ENCODE measurements around the gene SETMAR. TPM values are rescaled to one million over a fixed set of nuclear protein-coding genes. Genes with fewer than 3 reads are reported as not detected.

Gene SETMAR
- total and polyA plus RNA-seq, 2 of the 4 experiments (the other 2 are of a cell fraction) = 12.7 to 18.1 TPM

DNA sequence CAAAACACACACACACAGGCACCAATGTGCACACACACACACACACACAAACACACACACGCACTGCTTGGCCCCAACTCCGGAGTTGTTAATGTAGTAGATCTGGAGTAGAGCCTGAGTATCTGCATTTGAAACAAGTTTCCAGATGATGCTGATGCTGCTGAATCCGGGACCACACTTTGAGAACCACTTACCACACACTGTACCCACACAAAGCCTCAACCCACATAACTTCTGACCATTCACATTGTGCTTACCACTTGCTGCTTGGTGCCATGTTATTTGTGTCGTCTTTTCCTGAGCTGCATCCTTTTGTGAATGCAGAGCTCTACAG is 36.9 kb downstream of the SETMAR start:
- ChIA-PET CTCF (interaction anchor here (1.2 to 2.3 kb wide), 2 partner anchors 11 to 293 kb away, joined by 9 to 12 read pairs; no protein-coding TSS in a partner anchor), POLR2A (ENCODE audit: unreplicated experiment) (no interaction called here)
- no peaks in the 10 kb centered on the region for H3K27me3 ChIP-seq (ENCODE audit: control insufficient read depth, insufficient read depth, low read length)
- no peak overlapping the region for H2AK5ac ChIP-seq (ENCODE audit: low read depth, low read length)
- H3K23ac ChIP-seq (ENCODE audit: low read depth, low read length) = no peak overlapping the region
- no TSS peak for BruUV-seq (replicated peaks)
- peak overlapping the region; percentile 18 for H4K5ac ChIP-seq (ENCODE audit: low read depth, low read length)
- TF ChIP-seq, protein P1, sequence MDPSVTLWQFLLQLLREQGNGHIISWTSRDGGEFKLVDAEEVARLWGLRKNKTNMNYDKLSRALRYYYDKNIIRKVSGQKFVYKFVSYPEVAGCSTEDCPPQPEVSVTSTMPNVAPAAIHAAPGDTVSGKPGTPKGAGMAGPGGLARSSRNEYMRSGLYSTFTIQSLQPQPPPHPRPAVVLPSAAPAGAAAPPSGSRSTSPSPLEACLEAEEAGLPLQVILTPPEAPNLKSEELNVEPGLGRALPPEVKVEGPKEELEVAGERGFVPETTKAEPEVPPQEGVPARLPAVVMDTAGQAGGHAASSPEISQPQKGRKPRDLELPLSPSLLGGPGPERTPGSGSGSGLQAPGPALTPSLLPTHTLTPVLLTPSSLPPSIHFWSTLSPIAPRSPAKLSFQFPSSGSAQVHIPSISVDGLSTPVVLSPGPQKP (IDR thresholded peaks at IDR 0.05; ENCODE audit: borderline replicate concordance, low read depth, low read length) = no peak
- TF ChIP-seq MAZ (IDR thresholded peaks at IDR 0.05; ENCODE audit: borderline replicate concordance, low read depth, low read length) = no peak
- no peak for TF ChIP-seq RAD21 (IDR thresholded peaks at IDR 0.05; ENCODE audit: low read length)
- H2BK120ac ChIP-seq (ENCODE audit: low read depth, low read length) = no peak overlapping the region
- no peak overlapping the region for H4K8ac ChIP-seq (ENCODE audit: low read depth in 2 of 2, low read length in 2 of 2)
- intact Hi-C loops (cut with micrococcal nuclease) = no loop called here
- no peaks in the 10 kb centered on the region for H4K20me1 ChIP-seq (ENCODE audit: insufficient read depth, low read length)
- no peak overlapping the region for H3K4me2 ChIP-seq (ENCODE audit: low read depth, low read length)
- peaks cover 10% of the 10 kb centered on the region for H3K4me1 ChIP-seq (ENCODE audit: control insufficient read depth, insufficient read depth, low read length)
- no peak overlapping the region for H3K4me3 ChIP-seq (ENCODE audit: insufficient read depth, low read depth, low read length)
- no peak overlapping the region for H2BK15ac ChIP-seq (ENCODE audit: low read depth, low read length)
- H2AFZ ChIP-seq (replicated peaks; ENCODE audit: low read length, poor library complexity) = no peak overlapping the region
- H3K9me1 ChIP-seq (ENCODE audit: insufficient read depth, low read length) = no peaks in the 10 kb centered on the region
- H2BK20ac ChIP-seq (ENCODE audit: low read depth, low read length) = no peak overlapping the region
- no peak overlapping the region for H2AK9ac ChIP-seq (replicated peaks; ENCODE audit: low read depth, low read length, poor library complexity)
- no peaks in the 10 kb centered on the region for H3K36me3 ChIP-seq (ENCODE audit: control insufficient read depth, insufficient read depth, low read length)
- H3K18ac ChIP-seq (ENCODE audit: low read depth, low read length) = peak overlapping the region; percentile 60
- H3K9me3 ChIP-seq (ENCODE audit: control insufficient read depth, insufficient read depth, low read length) = no peaks in the 10 kb centered on the region
- no peak overlapping the region for H3K14ac ChIP-seq (replicated peaks; ENCODE audit: low read depth, low read length)
- dilution Hi-C loops (cut with HindIII; ENCODE audit: low sequenced_read_pairs, unreplicated experiment) = no loop called here
- DNase-seq = no peak
- H3K56ac ChIP-seq (ENCODE audit: extremely low read depth, insufficient read depth, low read length) = no peak overlapping the region
- H3K27ac ChIP-seq (ENCODE audit: insufficient read depth, low read length) = no peak overlapping the region
- no peak for ATAC-seq (ENCODE audit: low read depth)
- no CpG with 5 or more reads among the region's 4 CpGs for WGBS, 2 experiments (ENCODE audit: extremely low coverage in 2 of 2, insufficient read length in 1 of 2)
- no peaks in the 10 kb centered on the region for H3K79me1 ChIP-seq (ENCODE audit: low read depth in 1 of 2, low read length in 2 of 2)
- no peak overlapping the region for H3K4ac ChIP-seq (ENCODE audit: low read depth, low read length)
- no peak overlapping the region for H3K9ac ChIP-seq (ENCODE audit: low read depth, low read length)
- H2BK5ac ChIP-seq (ENCODE audit: low read depth, low read length, poor library complexity, severe bottlenecking) = no peak overlapping the region
- H4K91ac ChIP-seq (ENCODE audit: insufficient read depth, low read depth, low read length) = no peak overlapping the region
- in situ Hi-C loops (cut with MboI; ENCODE audit: low sequenced_read_pairs) = no loop called here

Data from IMR-90 (cell line).